DOHH2 (cell line): ENCODE data around the gene EPB41L4B.

ENCODE experiments used
- H3F3A ChIP-seq: fragments of 200-600 bp; sonication (generic), shearing (Covaris generic); 2 replicates; pipeline ENCODE4 v1.6.0; 2016; ENCODE audit warnings: antibody characterized with exemption, mild to moderate bottlenecking; ENCODE audit not compliant: control insufficient read depth, insufficient read depth
- H3K27ac ChIP-seq: fragments of 200-600 bp; sonication (generic); 2 replicates; pipeline ENCODE4 v1.5.1; 2014; ENCODE audit warnings: low read depth, mild to moderate bottlenecking, low read length, moderate library complexity
- H3K27me3 ChIP-seq: fragments of 200-600 bp; sonication (generic); 2 replicates; pipeline ENCODE4 v1.6.1; 2014; ENCODE audit warnings: mild to moderate bottlenecking, low read length, mixed read lengths; ENCODE audit not compliant: control insufficient read depth
- H3K36me3 ChIP-seq: fragments of 200-600 bp; sonication (generic); 2 replicates; pipeline ENCODE4 v1.6.1; 2014; ENCODE audit warnings: mild to moderate bottlenecking, low read length, moderate library complexity, mixed read lengths; ENCODE audit not compliant: control insufficient read depth
- H3K4me1 ChIP-seq: fragments of 200-600 bp; sonication (generic); 2 replicates; pipeline ENCODE4 v1.6.1; 2014; ENCODE audit warnings: mild to moderate bottlenecking, low read length, mixed read lengths; ENCODE audit not compliant: control insufficient read depth
- H3K4me2 ChIP-seq: fragments of 200-600 bp; sonication (generic); 2 replicates; pipeline ENCODE4 v1.6.0; 2014; ENCODE audit warnings: mild to moderate bottlenecking, low read length, moderate library complexity
- H3K4me3 ChIP-seq: fragments of 200-600 bp; sonication (generic); 2 replicates; pipeline ENCODE4 v1.5.1; 2014; ENCODE audit warnings: mild to moderate bottlenecking, low read length, mixed read lengths
- H3K79me2 ChIP-seq: fragments of 200-600 bp; sonication (generic); 2 replicates; pipeline ENCODE4 v1.6.1; 2014; ENCODE audit warnings: mild to moderate bottlenecking, low read length, mixed read lengths; ENCODE audit not compliant: control insufficient read depth
- H3K9me2 ChIP-seq: fragments of 200-600 bp; sonication (generic); replicated peaks from 2 replicates; pipeline ENCODE4 v1.6.1; 2014; ENCODE audit warnings: mild to moderate bottlenecking, low read length, mixed read lengths; ENCODE audit not compliant: control insufficient read depth
- H3K9me3 ChIP-seq: fragments of 200-600 bp; sonication (generic); 2 replicates; pipeline ENCODE4 v1.6.1; 2014; ENCODE audit warnings: antibody characterized with exemption, low read length, mixed read lengths; ENCODE audit not compliant: control insufficient read depth, insufficient read depth
- H4K20me1 ChIP-seq: fragments of 200-600 bp; sonication (generic); 2 replicates; pipeline ENCODE4 v1.6.0; 2014; ENCODE audit warnings: low read depth, mild to moderate bottlenecking, antibody characterized with exemption, low read length, moderate library complexity; ENCODE audit not compliant: control insufficient read depth, insufficient read depth
- CTCF ChIP-seq: fragments of 200-600 bp; sonication (generic); IDR thresholded peaks from one replicate; pipeline ENCODE4 v1.5.1; 2014; ENCODE audit warnings: antibody characterized with exemption, mild to moderate bottlenecking, low read depth, low read length; ENCODE audit not compliant: poor library complexity, severe bottlenecking
- EZH2phosphoT487 ChIP-seq: fragments of 200-600 bp; sonication (generic); IDR thresholded peaks from 2 replicates; pipeline ENCODE4 v1.6.1; 2017; ENCODE audit warnings: borderline replicate concordance, mild to moderate bottlenecking, antibody characterized with exemption, low read length, moderate library complexity, mixed read lengths

The EPB41L4B gene

GRCh38 chr9:109276469-109277440 lies 44.1 kb downstream of the EPB41L4B start:
- no peak overlapping the region for H3K27ac ChIP-seq
- no peaks in the 10 kb centered on the region for H3K27me3 ChIP-seq
- no peak for TF ChIP-seq CTCF
- TF ChIP-seq EZH2phosphoT487, result no peak
- no peaks in the 10 kb centered on the region for H3K9me2 ChIP-seq
- H3K4me1 ChIP-seq, result no peaks in the 10 kb centered on the region
- no peaks in the 10 kb centered on the region for H3F3A ChIP-seq
- no peaks in the 10 kb centered on the region for H3K36me3 ChIP-seq
- H3K4me3 ChIP-seq, result no peak overlapping the region
- H3K4me2 ChIP-seq, result no peak overlapping the region
- no peaks in the 10 kb centered on the region for H3K9me3 ChIP-seq
- H4K20me1 ChIP-seq, result no peaks in the 10 kb centered on the region
- no peaks in the 10 kb centered on the region for H3K79me2 ChIP-seq

GRCh38 chr9:109274884-109275730 lies 45.8 kb downstream of the EPB41L4B start:
- Histone ChIP-seq H3K4me1 (no peaks in the 10 kb centered on the region), H3K27ac (no peak overlapping the region), H3K9me3 (no peaks in the 10 kb centered on the region), H3K27me3 (no peaks in the 10 kb centered on the region), H3K9me2 (no peaks in the 10 kb centered on the region), H3F3A (no peaks in the 10 kb centered on the region), H3K4me2 (no peak overlapping the region), H3K4me3 (no peak overlapping the region), H3K36me3 (no peaks in the 10 kb centered on the region), H4K20me1 (no peaks in the 10 kb centered on the region), H3K79me2 (no peaks in the 10 kb centered on the region)
- no peak for TF ChIP-seq CTCF
- TF ChIP-seq EZH2phosphoT487, result no peak

- Histone ChIP-seq H3K79me2 (no peaks in the 10 kb centered on the region), H3K27ac (no peak overlapping the region), H3K9me2 (no peaks in the 10 kb centered on the region), H3K27me3 (no peaks in the 10 kb centered on the region), H3K36me3 (no peaks in the 10 kb centered on the region), H3F3A (no peaks in the 10 kb centered on the region), H3K4me3 (no peak overlapping the region), H3K4me2 (no peak overlapping the region), H3K9me3 (no peaks in the 10 kb centered on the region), H3K4me1 (no peaks in the 10 kb centered on the region), H4K20me1 (no peaks in the 10 kb centered on the region)
- no peak for TF ChIP-seq CTCF
These were observed 47.0 kb downstream of the EPB41L4B start for GRCh38 chr9:109273869-109274268.
